Gastroesophageal sphincter (tissue), 4 donors: Measurements from ENCODE around the gene OR51F2. TPM values are rescaled to one million over a fixed set of nuclear protein-coding genes. Genes with fewer than 3 reads are reported as not detected.
"Not testable (repeated sequence)": the region's sequence is repeated elsewhere in the genome, so short reads cannot be mapped to it uniquely, and the experiment has no call there.

Experiments used
- ATAC-seq: fragments of 150-250 bp; one replicate; pipeline ENCODE4 v1.9.1; 2016; ENCODE audit warnings: mild to moderate bottlenecking, moderate library complexity
- H3K27ac ChIP-seq, 4 donors: fragments of 200-600 bp; sonication (generic) in 3 of 4; 1 replicate in 3 of 4; 2 replicates in 1 of 4; pipeline ENCODE4 v1.5.1; 2016 to 2019
- H3K27me3 ChIP-seq: fragments of 200-600 bp; sonication (generic); one replicate; pipeline ENCODE4 v1.5.1; 2019
- H3K36me3 ChIP-seq, 2 donors: fragments of 200-600 bp; sonication (generic); one replicate each; pipeline ENCODE4 v1.5.1; 2019; ENCODE audit warnings: control low read depth in 1 of 2
- H3K4me1 ChIP-seq, 3 donors: fragments of 200-600 bp; sonication (generic); 1 replicate in 2 of 3; 2 replicates in 1 of 3; pipeline ENCODE4 v1.5.1; 2016 to 2019; ENCODE audit warnings: control low read depth in 2 of 3
- H3K4me3 ChIP-seq, 2 donors: fragments of 200-600 bp; sonication (generic); one replicate each; pipeline ENCODE4 v1.5.1; 2019; ENCODE audit warnings: mild to moderate bottlenecking in 1 of 2, moderate library complexity in 1 of 2
- H3K9me3 ChIP-seq, 3 donors: fragments of 200-600 bp; sonication (generic); one replicate each; pipeline ENCODE4 v1.5.1; 2017 to 2019; ENCODE audit warnings: control low read depth in 2 of 3
- CTCF ChIP-seq, 4 experiments: fragments of 200-600 bp in 2 of 4; fragments of 450-650 bp in 2 of 4; sonication (generic) in 1 of 4; IDR thresholded peaks; one replicate each; pipeline ENCODE4 v1.5.1; 2017 to 2019; ENCODE audit warnings: antibody characterized with exemption in 4 of 4, mild to moderate bottlenecking in 2 of 4, moderate library complexity in 2 of 4
- EP300 ChIP-seq: sonication (generic); formaldehyde crosslinking; IDR thresholded peaks from one replicate; pipeline ENCODE4 v1.6.1; 2017; ENCODE audit warnings: antibody characterized with exemption, mild to moderate bottlenecking
- POLR2A ChIP-seq, 2 donors: fragments of 450-650 bp; IDR thresholded peaks; one replicate each; pipeline ENCODE4 v1.6.1; 2017; ENCODE audit warnings: antibody characterized with exemption in 2 of 2, mild to moderate bottlenecking in 2 of 2, moderate library complexity in 1 of 2
- POLR2AphosphoS5 ChIP-seq: sonication (generic); formaldehyde crosslinking; IDR thresholded peaks from one replicate; pipeline ENCODE4 v1.6.1; 2017; ENCODE audit warnings: antibody characterized with exemption
- WGBS, 2 donors: methylation state at CpG; one replicate each; pipeline ENCODE4 v1.1.5; 2018; ENCODE audit warnings: low coverage in 1 of 2; 5-methylcytosine and 5-hydroxymethylcytosine counted together
- total RNA-seq, 4 donors: library from RNA; depleted of rRNA; stranded (reverse); fragments of >200 nt; gene quantifications; one replicate each; pipeline ENCODE4 v1.1.0, GENCODE V29; 2016

Gene OR51F2
- total RNA-seq, 4 donors from 2014 or later, result not detected

DNA sequence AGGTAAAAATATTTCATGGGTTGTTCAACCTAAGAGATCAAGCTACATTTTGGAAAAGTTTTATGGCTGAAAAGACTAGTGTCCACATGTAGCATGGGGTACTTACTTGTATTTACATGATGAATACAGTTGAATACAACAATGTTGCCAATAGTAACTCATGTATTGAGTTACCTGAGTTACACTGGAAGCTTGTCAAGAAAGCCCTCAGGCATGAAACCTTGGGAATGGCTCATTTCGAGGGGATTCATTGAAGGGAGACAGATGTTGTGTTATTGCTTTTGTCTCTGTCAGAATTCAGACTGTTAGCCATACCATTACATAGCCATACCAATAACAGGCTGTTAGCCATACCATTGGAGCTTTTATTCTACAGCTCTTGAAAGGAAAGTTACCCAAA lies 9.2 kb downstream of the OR51F2 start:
- no peaks in the 10 kb centered on the region for H3K9me3 ChIP-seq
- no peak for ATAC-seq
- H3K27ac ChIP-seq, result no peak overlapping the region
- no peaks in the 10 kb centered on the region for H3K4me1 ChIP-seq
- WGBS, 2 donors, result 42 to 57% methylated on average over 1 of the region's 1 CpG
- H3K36me3 ChIP-seq, result no peaks in the 10 kb centered on the region
- TF ChIP-seq EP300 (no peak), POLR2AphosphoS5 (no peak), POLR2A (IDR thresholded peaks at IDR 0.05) (no peak), CTCF (IDR thresholded peaks at IDR 0.05) (no peak)
- H3K4me3 ChIP-seq, result no peak overlapping the region
- no peaks in the 10 kb centered on the region for H3K27me3 ChIP-seq

DNA sequence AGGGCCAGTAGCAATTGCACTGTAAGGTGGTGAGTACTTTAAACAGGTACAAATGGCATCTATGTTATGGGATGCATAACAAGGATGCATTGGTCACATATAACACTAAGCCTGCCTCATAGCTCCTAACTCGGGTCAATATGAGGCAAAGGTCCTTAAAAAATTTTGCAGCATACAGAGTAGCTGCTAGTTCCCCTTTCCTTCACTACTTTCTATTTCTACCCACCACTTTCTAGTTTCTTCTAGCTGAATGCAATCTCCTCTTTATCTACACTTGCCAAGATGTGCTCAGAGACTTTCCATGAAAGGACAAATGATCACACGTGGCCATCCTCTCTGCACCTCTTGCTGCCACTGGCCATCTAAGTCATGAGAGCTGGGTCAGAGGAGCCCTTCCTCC lies 9.8 kb downstream of the OR51F2 start:
- Histone ChIP-seq H3K9me3 (no peaks in the 10 kb centered on the region), H3K36me3 (no peaks in the 10 kb centered on the region), H3K27me3 (no peaks in the 10 kb centered on the region), H3K4me3 (no peak overlapping the region), H3K27ac (no peak overlapping the region), H3K4me1 (no peaks in the 10 kb centered on the region)
- TF ChIP-seq CTCF (IDR thresholded peaks at IDR 0.05), result no peak
- TF ChIP-seq POLR2AphosphoS5, result no peak
- no peak for TF ChIP-seq POLR2A (IDR thresholded peaks at IDR 0.05)
- TF ChIP-seq EP300, result no peak
- no peak for ATAC-seq
- 36 to 39% methylated on average over 2 of the region's 2 CpGs for WGBS, 2 donors

DNA sequence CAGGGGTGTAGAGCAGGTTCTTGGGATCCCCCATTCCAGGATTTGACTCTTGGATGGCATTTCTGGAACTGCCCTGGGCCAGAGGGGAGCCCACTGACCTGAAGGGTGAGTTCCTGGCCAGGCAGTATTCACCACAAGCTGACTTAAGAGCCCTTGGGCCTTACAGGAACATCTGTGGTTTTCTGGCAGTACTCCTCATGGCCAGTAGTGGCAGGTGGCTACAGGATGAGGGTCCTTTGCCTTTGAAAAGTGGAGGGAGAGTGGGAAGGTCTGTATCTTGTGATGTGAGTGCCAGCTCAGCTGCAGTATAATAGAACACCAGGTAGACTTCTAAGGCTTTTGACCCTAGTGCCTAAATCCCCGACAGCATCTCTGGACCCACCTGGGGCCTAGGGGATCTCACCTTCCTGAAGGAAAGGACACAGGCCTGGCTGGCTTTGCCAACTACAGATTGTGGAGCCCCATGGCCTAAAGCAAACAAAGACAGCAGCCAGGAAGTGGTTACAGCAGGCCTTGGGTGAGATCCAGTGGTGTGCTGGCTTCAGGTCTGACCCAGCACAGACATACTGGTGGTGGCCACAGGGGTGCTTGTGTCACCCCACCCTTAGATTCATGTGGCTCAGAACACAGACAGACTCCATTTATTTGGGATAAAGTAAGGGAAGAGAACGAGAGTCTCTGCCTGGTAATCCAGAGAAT lies 18.9 kb downstream of the OR51F2 start:
- Histone ChIP-seq H3K9me3 (no peaks in the 10 kb centered on the region), H3K27me3 (no peaks in the 10 kb centered on the region), H3K4me3 (no peak overlapping the region), H3K36me3 (no peaks in the 10 kb centered on the region), H3K4me1 (no peaks in the 10 kb centered on the region), H3K27ac (no peak overlapping the region)
- no peak for TF ChIP-seq CTCF (IDR thresholded peaks at IDR 0.05)
- TF ChIP-seq EP300, result no peak
- no peak for TF ChIP-seq POLR2AphosphoS5
- TF ChIP-seq POLR2A (IDR thresholded peaks at IDR 0.05), result no peak
- no peak for ATAC-seq
- WGBS, 2 donors, result 50 to 60% methylated on average over 1 of the region's 2 CpGs

- no peak within 1 kb of the TSS for H3K27ac ChIP-seq
- no peaks in the 10 kb centered on the region for H3K27me3 ChIP-seq
- H3K4me3 ChIP-seq, result no peak within 1 kb of the TSS
- 52 to 62% methylated on average over 8 to 9 of the region's 9 CpGs for WGBS, 2 donors
- no peaks in the 10 kb centered on the region for H3K36me3 ChIP-seq
- no peak for TF ChIP-seq POLR2AphosphoS5
- no peak for TF ChIP-seq CTCF (IDR thresholded peaks at IDR 0.05)
- H3K4me1 ChIP-seq, result no peaks in the 10 kb centered on the region
- peaks cover 0 to 2% (median 0%) of the 10 kb centered on the region in 3 donors for H3K9me3 ChIP-seq
- no peak for ATAC-seq
These were observed 27.9 kb downstream of the OR51F2 start, which contains the start of gene OR51S1 for GRCh38 chr11:4848908-4849532. Gene OR51S1 (minus strand): TSS chr11:4849208. CDS start chr11:4849208, 0 bp downstream.

DNA sequence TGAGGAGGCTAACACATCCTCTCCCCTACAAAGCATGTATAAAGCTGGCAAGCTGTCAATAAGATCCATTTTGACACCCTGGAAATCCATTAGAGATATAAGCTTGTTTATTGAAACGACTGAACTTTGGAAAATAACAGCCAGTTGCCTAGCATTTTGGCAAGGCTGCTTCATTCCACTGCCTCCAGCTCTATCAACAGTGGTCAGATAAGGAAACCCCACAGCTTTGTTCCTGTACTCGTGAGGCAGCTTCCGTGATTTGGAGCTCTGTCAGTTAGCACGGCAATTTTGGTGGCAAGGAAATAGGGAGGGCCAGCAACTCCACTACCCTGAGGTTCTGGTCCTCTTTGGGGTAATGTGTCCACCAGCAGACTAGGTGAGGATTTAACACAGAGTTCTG lies 29.9 kb downstream of the OR51F2 start:
- Histone ChIP-seq H3K36me3 (no peaks in the 10 kb centered on the region), H3K27me3 (no peaks in the 10 kb centered on the region), H3K4me3 (no peak overlapping the region), H3K4me1 (no peaks in the 10 kb centered on the region), H3K9me3 (peaks cover 0 to 6% (median 0%) of the 10 kb centered on the region in 3 donors), H3K27ac (no peak overlapping the region)
- TF ChIP-seq CTCF (IDR thresholded peaks at IDR 0.05), result no peak
- TF ChIP-seq EP300, result no peak
- TF ChIP-seq POLR2A (IDR thresholded peaks at IDR 0.05), result no peak
- TF ChIP-seq POLR2AphosphoS5, result no peak
- 0% methylated on average over 4 of the region's 4 CpGs; no CpG with 5 or more reads in 1 of the 2 donors for WGBS, 2 donors
- ATAC-seq, result no peak

DNA sequence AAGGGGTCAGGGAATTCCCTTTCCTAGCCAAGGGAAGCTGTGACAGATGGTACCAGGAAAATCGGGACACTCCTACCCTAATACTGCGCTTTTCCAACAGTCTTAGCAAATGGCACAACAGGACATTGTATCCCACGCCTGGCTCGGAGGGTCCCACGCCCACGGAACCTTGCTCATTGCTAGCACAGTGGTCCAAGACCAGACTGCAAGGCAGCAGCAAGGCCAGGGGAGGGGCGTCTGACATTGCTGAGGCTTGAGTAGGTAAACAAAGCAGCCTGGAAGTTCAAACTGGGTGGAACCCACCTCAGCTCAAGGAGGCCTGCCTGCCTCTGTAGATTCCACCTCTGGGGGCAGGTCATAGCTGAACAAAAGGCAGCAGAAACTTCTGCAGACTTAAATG lies 33.2 kb downstream of the OR51F2 start:
- ATAC-seq, result not testable (repeated sequence)

More for the DNA sequence above, 33.2 kb downstream of the OR51F2 start:
- H3K36me3 ChIP-seq, H3K4me1 ChIP-seq, H3K27me3 ChIP-seq, H3K27ac ChIP-seq, H3K4me3 ChIP-seq, H3K9me3 ChIP-seq: not testable (repeated sequence)
- WGBS, 2 donors, result no CpG with 5 or more reads among the region's 7 CpGs
